ENCODE measurements around the gene SLC44A5.
"Not testable (repeated sequence)": the region's sequence is repeated elsewhere in the genome, so short reads cannot be mapped to it uniquely, and the experiment has no call there.

Gene SLC44A5

DNA sequence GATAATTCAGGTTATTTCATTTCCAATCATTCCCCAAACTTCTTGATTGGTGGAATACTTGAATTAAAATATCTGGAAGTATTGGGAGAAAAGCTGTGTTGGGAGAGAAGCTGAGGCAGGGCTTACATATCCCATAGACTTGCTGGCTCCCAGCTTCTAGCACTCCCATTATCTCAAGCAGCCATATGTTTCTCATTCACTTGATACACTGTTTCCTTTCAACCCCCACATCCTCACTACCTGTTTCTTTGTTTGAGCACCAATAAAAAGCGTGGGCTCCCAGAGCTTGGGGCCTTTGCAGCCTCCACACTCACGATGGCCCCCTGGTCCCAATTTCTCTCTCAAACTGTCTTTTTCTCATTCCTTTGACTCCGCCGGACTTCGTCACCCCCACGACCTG, 256.6 kb downstream of the SLC44A5 start:
- DNase-seq, result not testable (repeated sequence)

GRCh38 chr1:75353051-75353450, 257.9 kb downstream of the SLC44A5 start:
- no peak for DNase-seq

GRCh38 chr1:75345538-75346292, 265.2 kb downstream of the SLC44A5 start:
- DNase-seq, result no peak

DNA sequence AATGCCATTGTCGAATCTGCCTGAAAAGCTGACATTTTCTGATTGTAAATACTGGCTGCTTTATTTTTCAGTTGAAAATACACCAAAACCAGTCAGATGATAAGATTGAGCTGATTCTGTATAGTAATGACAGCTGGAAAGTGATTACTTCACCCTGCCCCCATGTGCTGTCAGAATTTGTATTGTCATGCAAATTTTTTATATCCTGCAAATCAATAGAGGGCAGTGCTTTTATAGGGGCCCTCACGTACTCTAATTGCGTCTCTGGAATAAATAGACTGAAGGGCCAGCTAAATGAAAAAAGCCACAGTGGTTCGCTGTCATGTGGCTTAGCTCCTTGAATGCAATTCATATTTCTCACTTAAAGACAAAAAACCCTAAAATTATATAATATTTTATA, 268.1 kb downstream of the SLC44A5 start:
- DNase-seq, result no peak

DNA sequence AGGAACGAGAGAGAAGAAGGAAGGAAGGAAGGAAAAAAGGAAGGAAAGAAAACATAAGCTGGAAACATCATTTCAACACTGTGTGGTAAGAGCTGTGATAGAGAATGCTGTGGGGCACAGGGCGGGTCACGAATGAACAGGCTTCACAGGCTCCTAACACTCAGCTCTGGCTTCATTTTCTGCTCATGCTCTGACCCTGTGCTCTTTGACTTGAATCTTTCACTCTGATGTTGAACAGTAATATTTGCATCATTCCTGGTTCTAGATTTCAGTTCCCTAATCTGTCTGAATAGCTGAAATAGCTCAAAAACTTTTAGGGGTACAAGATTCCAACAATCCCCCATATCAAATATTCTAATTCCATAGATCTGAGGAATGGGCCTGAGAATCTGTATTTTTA, 269.4 kb downstream of the SLC44A5 start:
- DNase-seq, result no peak

DNA sequence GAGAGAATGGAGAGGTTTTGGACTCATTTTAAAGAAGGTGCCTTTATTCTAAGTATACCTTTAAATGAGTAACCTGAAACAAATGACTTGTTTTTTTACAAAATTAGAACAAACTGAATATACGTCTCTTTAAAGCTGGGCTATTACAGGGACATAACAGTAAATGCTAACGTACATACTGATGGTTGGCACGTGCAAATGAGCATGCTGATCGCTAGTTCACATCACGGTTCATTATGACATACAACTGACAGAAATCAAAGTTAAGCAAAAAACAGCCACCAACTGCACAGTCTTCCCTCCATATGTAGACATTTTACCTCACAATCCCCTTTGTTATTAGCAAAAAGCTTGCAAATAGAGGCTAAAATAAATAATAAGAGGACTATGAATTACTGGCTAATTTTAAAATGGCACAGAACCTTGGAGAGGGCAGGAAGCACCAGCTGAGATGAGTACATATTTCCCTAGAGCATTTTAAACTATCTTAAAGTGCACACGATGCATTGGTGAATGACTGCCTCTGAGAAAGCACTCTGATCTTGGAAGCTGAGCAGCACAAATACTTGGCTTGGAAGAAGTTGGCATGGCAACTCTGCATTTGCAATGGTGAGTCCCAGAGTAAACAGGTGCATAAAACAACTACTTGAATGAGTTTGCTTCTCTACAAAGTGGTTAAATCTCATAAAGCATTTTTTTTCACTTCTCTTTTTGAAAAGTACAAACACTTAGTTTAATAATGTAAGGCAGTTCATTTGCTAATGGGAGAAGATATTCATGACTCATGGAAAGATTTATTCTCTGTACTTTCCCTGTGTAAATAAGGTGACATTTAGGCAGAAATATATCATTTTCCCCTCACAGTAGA, 272.1 kb downstream of the SLC44A5 start:
- no peak for DNase-seq

- no peak for DNase-seq
These were observed 276.0 kb downstream of the SLC44A5 start for GRCh38 chr1:75334876-75335389.

DNA sequence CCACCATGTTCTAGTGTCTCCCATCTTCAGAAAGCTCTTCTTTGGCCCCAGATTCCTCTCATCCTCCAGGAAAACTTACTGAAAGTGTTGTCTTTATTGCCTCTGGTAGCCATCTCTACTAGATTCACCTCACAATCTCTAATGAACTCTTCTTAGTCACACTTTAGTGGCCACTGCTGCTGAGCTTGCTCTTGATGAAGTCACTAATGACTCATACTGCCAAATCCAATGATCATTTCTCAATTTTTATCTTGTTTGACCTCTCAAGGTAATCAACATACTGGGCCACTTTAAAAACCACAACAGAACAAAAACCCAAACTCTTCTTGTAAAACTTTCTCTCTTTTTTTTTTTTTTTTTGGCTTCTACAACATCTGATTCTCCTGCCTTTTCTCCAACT, 280.3 kb downstream of the SLC44A5 start:
- no peak for DNase-seq

DNA sequence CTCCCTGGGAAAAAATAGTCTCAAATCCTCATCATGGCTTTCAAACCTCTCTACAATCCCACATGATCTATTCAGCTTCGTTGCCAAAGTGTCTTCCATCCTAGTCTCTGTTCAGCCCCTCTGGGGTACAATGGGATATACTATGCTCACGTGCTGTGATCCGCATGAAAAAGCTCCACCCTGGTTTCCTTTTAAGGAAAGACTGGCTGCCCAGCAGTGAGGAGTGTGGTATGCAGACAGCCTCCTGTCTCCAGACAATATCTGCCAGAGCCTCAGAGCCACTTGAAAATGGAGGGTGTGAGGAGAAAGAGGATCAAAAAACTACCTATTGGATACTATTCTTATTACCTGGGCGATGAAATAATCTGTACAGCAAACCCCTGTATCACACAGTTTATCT, 282.2 kb downstream of the SLC44A5 start:
- DNase-seq, result no peak

GRCh38 chr1:75327395-75327794, 283.5 kb downstream of the SLC44A5 start:
- DNase-seq, result no peak

DNA sequence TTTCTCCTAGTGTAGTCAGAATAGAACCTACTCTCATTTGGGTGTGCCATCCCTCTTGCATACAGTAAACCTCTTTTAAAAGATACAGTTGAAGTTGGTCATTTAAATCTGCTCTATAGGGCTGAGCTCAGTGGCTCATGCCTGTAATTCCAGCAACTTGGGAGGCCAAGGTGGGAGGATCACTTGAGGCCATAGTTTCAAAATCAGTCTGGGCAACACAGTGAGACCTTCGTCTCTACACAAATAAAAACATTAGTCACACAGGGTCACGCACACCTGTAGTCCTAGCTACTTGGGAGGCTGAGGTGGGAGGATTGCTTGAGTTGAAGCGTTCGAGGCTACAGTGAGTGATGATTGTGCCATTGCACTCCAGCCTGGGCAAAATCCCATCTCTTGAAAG, 292.9 kb downstream of the SLC44A5 start:
- DNase-seq, result no peak

- DNase-seq, result no peak
These were observed 294.7 kb downstream of the SLC44A5 start for GRCh38 chr1:75316230-75316629.

DNA sequence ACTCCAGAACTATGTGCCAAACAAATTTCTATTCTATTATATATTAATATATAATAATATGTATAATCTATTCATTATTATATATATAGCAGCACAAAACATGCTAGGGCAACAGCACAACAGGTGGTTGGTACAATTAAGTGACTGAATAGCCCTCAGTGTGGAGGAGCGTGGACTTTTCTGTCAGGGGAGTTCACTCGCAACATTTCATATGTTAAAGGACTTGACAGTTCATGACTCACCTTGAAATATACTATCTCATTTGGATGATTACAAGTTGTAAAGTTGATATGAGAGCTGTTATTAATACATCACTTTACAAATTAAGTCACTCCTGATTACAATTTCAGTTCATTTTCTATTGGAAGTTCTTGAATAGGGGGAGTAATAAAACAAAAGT, 298.3 kb downstream of the SLC44A5 start:
- no peak for DNase-seq

- DNase-seq, result no peak
These were observed 300.8 kb downstream of the SLC44A5 start for GRCh38 chr1:75310067-75310466.

GRCh38 chr1:75308365-75308764, 302.5 kb downstream of the SLC44A5 start:
- DNase-seq, result no peak

GRCh38 chr1:75305061-75305460, 305.9 kb downstream of the SLC44A5 start:
- no peak for DNase-seq

- no peak for DNase-seq
These were observed 317.6 kb downstream of the SLC44A5 start for GRCh38 chr1:75293270-75293669.

DNA sequence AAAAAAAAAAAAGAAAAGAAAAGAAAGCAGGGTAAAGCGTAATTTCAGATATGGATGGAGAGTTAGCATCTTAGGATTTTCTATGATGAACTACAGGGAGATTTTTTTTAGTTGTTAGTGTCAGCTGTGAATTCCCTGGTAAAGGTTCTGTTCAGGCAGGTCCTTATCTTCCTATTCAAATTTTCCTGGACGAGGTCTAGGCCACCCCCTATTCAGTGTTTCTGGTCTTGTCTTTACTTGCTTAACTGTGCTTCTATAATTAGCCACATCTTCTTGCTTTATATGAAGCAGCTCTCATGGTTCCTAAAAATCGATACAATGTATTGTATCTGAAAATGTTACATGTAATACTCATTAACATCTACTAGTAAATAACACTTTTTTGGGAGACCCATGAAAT, 318.9 kb downstream of the SLC44A5 start:
- no peak for DNase-seq

DNA sequence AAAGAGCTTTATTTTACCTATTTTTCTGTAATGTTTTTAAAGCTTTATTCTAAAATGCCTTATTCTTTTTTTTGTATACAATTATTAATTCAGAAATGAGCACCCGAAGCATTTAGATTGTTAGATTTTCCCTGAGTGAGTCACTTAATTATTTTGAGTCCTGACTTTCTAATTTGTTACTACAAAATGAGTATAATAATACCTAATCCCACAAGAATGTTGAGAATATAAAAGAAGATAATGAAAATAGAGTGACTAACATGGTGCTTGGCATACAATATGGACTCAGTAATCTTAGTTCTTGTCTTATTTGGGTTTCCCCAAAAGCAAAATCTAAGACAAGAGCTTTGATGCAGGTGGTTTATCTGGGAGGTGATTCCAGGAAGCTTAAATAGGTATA, 334.5 kb downstream of the SLC44A5 start:
- DNase-seq, result no peak

- DNase-seq, result no peak
These were observed 335.3 kb downstream of the SLC44A5 start for GRCh38 chr1:75275631-75276030.

DNA sequence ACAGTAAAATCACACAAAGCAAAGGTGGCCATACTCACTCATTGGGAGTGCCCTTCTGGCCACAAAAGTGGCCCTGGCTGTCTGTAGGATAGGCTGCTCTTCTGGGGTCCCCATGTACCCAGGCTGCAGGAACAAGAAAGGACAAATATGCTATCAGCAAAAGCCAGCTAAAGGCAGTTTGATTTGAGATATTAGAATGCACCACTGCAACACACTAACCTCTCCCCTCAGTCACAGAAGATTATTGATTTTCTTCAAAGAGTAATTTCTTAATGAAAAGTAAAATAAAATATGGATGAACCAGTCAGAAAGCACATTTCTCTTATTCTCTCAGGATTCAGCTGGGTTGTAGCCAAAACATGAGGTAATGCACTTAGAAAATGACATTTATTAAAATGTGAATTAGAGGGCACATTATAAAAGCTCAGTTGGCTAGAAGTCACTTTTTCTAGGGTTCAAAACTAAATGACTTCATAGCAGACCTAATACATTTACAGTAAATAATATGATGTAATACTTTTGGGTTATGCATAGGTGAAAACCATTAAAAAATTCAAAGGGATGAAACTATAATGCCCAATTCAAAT, 335.9 kb downstream of the SLC44A5 start:
- no peak for DNase-seq

- DNase-seq, result no peak
These were observed 337.8 kb downstream of the SLC44A5 start for GRCh38 chr1:75273110-75273509.

- DNase-seq, result no peak
These were observed 345.1 kb downstream of the SLC44A5 start for GRCh38 chr1:75265792-75266191.

DNA sequence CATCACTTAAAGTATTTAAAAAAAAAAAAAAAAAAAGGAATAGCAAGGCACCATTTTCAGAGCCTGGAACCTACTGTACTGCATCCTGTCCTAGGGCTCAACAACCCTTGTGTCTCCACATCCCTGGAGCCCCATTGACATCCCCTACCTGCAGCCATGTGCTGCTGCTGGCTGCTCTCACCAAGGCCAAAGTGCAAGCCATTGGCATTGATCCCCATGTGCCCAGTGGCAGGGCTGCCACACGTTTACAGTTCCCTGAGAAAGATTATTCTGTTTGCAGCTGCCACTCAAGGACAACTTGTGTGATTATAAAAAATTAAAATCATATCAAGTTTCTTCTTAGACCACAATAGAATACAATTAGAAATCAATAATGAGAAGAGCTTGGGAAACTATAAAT, 346.8 kb downstream of the SLC44A5 start:
- no peak for DNase-seq
